Activated B cell treated with CpG ODN at 0.5 μM for 24 hours (primary cell): ENCODE results near the gene ECM1. TPM values are rescaled to one million over a fixed set of nuclear protein-coding genes. Genes with fewer than 3 reads are reported as not detected.

ENCODE experiments used
- ATAC-seq: fragments of 200-7000 bp; cut with Tn5 transposase; one replicate; pipeline ENCODE4 v1.10.0; 2021; ENCODE audit warnings: low read depth, mild to moderate bottlenecking, moderate library complexity
- CTCF ChIA-PET: fragments of 350-600 bp; sonication (Branson Sonifier 250); formaldehyde crosslinking; loops from one replicate; lab custom pipeline; 2021; ENCODE audit warnings: antibody characterized with exemption; lab: Charles Lee
- POLR2A ChIA-PET: fragments of 350-600 bp; sonication (Branson Sonifier 250); formaldehyde crosslinking; loops from one replicate; lab custom pipeline; 2021; ENCODE audit warnings: antibody characterized with exemption; lab: Charles Lee
- DNase-seq: peaks from one replicate; pipeline ENCODE4 v3.0.0; 2022
- H3K27ac Mint-ChIP-seq: one replicate; pipeline ENCODE4 v1.8.0; 2020; ENCODE audit warnings: mixed read lengths
- H3K27me3 Mint-ChIP-seq: one replicate; pipeline ENCODE4 v1.8.0; 2021; ENCODE audit warnings: mixed read lengths
- H3K36me3 Mint-ChIP-seq: one replicate; pipeline ENCODE4 v1.8.0; 2021; ENCODE audit warnings: low read depth, mixed read lengths
- H3K4me1 Mint-ChIP-seq: one replicate; pipeline ENCODE4 v1.8.0; 2021; ENCODE audit warnings: mixed read lengths
- H3K4me3 Mint-ChIP-seq: one replicate; pipeline ENCODE4 v1.8.0; 2020; ENCODE audit warnings: mild to moderate bottlenecking, mixed read lengths
- H3K9me3 Mint-ChIP-seq: one replicate; pipeline ENCODE4 v1.8.0; 2020; ENCODE audit warnings: mixed read lengths
- CTCF ChIP-seq: fragments of 200-600 bp; IDR thresholded peaks from one replicate; pipeline ENCODE4 v1.8.0; 2022; ENCODE audit warnings: antibody characterized with exemption, mild to moderate bottlenecking
- intact Hi-C: fragments of 100-400 bp; cut with micrococcal nuclease; formaldehyde crosslinking; loops from one replicate; pipeline ENCODE4 v1.15.1; 2024
- total RNA-seq: library from RNA; stranded (reverse); gene quantifications from 2 replicates; pipeline ENCODE4 v1.2.3, GENCODE V29; 2022

Gene ECM1
- total RNA-seq, 1 donor from 2014 or later, result 2.1 TPM

GRCh38 chr1:150552128-150552910, 44.4 kb downstream of the ECM1 start:
- intact Hi-C loops, result no loop called here
- ATAC-seq, result peak; percentile 18
- Mint-ChIP-seq H3K4me1 (peaks cover 24% of the 10 kb centered on the region), H3K4me3 (no peak overlapping the region), H3K36me3 (no peaks in the 10 kb centered on the region), H3K27ac (no peak overlapping the region), H3K27me3 (peaks cover 11% of the 10 kb centered on the region), H3K9me3 (no peaks in the 10 kb centered on the region)
- no peak for TF ChIP-seq CTCF
- ChIA-PET POLR2A (interaction anchor here (0.5 kb wide), 1 partner anchor 378 kb away, joined by 5 read pairs; no protein-coding TSS in a partner anchor), CTCF (interaction anchor here (1.6 kb wide), 1 partner anchor 15 kb away, joined by 3 read pairs; no protein-coding TSS in a partner anchor)
- DNase-seq, result no peak

GRCh38 chr1:150552911-150553289, 45.0 kb downstream of the ECM1 start:
- Mint-ChIP-seq H3K36me3 (no peaks in the 10 kb centered on the region), H3K27me3 (peaks cover 11% of the 10 kb centered on the region), H3K27ac (no peak overlapping the region), H3K4me3 (no peak overlapping the region), H3K9me3 (no peaks in the 10 kb centered on the region), H3K4me1 (peaks cover 24% of the 10 kb centered on the region)
- no peak for DNase-seq
- ATAC-seq, result no peak
- ChIA-PET CTCF (no interaction called here), POLR2A (interaction anchor here (1.0 kb wide), 1 partner anchor 20 kb away, joined by 3 read pairs; no protein-coding TSS in a partner anchor)
- intact Hi-C loops, result no loop called here
- no peak for TF ChIP-seq CTCF

- ATAC-seq, result no peak
- intact Hi-C loops, result no loop called here
- Mint-ChIP-seq H3K27me3 (peaks cover 9% of the 10 kb centered on the region), H3K4me1 (peaks cover 21% of the 10 kb centered on the region), H3K27ac (no peak overlapping the region), H3K9me3 (no peaks in the 10 kb centered on the region), H3K4me3 (no peak overlapping the region), H3K36me3 (no peaks in the 10 kb centered on the region)
- no peak for DNase-seq
- CTCF ChIA-PET, result no interaction called here
- TF ChIP-seq CTCF, result no peak
- POLR2A ChIA-PET, result interaction anchor here (1.0 kb wide), 1 partner anchor 19 kb away, joined by 3 read pairs; no protein-coding TSS in a partner anchor
Observed at GRCh38 chr1:150553392-150554085, 45.6 kb downstream of the ECM1 start.

GRCh38 chr1:150554086-150554452, 46.2 kb downstream of the ECM1 start:
- CTCF ChIA-PET, result no interaction called here
- peaks cover 8% of the 10 kb centered on the region for H3K27me3 Mint-ChIP-seq
- no peaks in the 10 kb centered on the region for H3K36me3 Mint-ChIP-seq
- intact Hi-C loops, result no loop called here
- no peaks in the 10 kb centered on the region for H3K9me3 Mint-ChIP-seq
- H3K4me3 Mint-ChIP-seq, result no peak overlapping the region
- H3K27ac Mint-ChIP-seq, result no peak overlapping the region
- TF ChIP-seq CTCF, result no peak
- H3K4me1 Mint-ChIP-seq, result peaks cover 21% of the 10 kb centered on the region
- POLR2A ChIA-PET, result interaction anchor here (0.5 to 1.3 kb wide), 3 partner anchors 19 to 75 kb away, joined by 3 to 5 read pairs (median 4); partner anchors contain the start of gene ENSA
- DNase-seq, result no peak
- no peak for ATAC-seq
